HL-60 (cell line): ENCODE measurements around the gene OSBPL2.

Experiments used
- TF ChIP-seq, protein P1 (sequence below): IDR thresholded peaks from one replicate; pipeline ENCODE4 v1.5.1; 2011; ENCODE audit warnings: low read length, control low read depth, inconsistent platforms; ENCODE audit not compliant: insufficient read depth
- TF ChIP-seq, protein P2 (sequence below): IDR thresholded peaks from 2 replicates; pipeline ENCODE4 v1.6.1; 2012; ENCODE audit warnings: low read depth; ENCODE audit not compliant: insufficient replicate concordance

DNA sequence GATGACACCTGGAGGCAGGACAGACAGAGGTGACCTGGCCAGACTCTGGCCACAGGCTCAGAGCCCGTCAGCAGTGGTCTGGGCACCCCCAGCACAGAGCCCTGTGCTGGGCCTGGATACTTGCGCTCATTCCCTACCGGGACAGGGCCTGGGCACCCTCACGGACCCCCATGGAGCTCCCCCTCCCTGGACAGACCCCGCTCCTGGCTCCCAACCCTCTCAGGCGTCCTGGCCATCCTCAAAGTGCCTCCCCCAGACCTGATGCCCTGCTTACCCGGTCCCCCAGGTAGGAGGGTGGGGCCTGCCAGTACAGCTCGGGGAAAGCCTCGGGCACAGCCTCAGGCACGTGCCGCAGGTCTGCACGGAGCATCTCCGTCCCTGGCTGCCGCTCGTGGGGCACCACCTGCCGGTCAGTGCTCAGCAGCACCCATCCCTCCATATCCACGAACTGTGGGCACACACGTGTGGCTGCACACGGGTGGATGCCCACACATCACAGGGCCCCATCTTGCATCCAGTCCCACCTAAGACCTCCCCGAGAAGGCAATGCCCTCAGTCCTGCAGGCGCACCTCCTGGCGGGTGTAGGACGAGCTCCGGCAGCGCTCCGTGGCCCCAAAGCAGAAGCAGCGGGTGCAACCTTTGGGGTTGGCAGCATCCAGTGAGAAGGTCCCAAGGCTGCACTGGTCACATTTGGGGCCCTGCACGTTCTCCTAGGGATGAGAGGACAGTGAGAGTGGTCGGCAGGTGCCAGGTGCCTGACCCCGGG, 88.8 kb downstream of the OSBPL2 start:
- TF ChIP-seq, protein P1, sequence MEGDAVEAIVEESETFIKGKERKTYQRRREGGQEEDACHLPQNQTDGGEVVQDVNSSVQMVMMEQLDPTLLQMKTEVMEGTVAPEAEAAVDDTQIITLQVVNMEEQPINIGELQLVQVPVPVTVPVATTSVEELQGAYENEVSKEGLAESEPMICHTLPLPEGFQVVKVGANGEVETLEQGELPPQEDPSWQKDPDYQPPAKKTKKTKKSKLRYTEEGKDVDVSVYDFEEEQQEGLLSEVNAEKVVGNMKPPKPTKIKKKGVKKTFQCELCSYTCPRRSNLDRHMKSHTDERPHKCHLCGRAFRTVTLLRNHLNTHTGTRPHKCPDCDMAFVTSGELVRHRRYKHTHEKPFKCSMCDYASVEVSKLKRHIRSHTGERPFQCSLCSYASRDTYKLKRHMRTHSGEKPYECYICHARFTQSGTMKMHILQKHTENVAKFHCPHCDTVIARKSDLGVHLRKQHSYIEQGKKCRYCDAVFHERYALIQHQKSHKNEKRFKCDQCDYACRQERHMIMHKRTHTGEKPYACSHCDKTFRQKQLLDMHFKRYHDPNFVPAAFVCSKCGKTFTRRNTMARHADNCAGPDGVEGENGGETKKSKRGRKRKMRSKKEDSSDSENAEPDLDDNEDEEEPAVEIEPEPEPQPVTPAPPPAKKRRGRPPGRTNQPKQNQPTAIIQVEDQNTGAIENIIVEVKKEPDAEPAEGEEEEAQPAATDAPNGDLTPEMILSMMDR = no peak
- TF ChIP-seq, protein P2, sequence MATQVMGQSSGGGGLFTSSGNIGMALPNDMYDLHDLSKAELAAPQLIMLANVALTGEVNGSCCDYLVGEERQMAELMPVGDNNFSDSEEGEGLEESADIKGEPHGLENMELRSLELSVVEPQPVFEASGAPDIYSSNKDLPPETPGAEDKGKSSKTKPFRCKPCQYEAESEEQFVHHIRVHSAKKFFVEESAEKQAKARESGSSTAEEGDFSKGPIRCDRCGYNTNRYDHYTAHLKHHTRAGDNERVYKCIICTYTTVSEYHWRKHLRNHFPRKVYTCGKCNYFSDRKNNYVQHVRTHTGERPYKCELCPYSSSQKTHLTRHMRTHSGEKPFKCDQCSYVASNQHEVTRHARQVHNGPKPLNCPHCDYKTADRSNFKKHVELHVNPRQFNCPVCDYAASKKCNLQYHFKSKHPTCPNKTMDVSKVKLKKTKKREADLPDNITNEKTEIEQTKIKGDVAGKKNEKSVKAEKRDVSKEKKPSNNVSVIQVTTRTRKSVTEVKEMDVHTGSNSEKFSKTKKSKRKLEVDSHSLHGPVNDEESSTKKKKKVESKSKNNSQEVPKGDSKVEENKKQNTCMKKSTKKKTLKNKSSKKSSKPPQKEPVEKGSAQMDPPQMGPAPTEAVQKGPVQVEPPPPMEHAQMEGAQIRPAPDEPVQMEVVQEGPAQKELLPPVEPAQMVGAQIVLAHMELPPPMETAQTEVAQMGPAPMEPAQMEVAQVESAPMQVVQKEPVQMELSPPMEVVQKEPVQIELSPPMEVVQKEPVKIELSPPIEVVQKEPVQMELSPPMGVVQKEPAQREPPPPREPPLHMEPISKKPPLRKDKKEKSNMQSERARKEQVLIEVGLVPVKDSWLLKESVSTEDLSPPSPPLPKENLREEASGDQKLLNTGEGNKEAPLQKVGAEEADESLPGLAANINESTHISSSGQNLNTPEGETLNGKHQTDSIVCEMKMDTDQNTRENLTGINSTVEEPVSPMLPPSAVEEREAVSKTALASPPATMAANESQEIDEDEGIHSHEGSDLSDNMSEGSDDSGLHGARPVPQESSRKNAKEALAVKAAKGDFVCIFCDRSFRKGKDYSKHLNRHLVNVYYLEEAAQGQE = no peak
